Keratinocyte (primary cell): ENCODE data around the gene OTOGL. TPM values are rescaled to one million over a fixed set of nuclear protein-coding genes. Genes with fewer than 3 reads are reported as not detected.

Experiments
- DNase-seq: peaks from one replicate; pipeline ENCODE4 v3.0.0-alpha.2; 2011; ENCODE audit warnings: low read depth, missing footprints, low spot score
- FAIRE-seq: peaks from 2 replicates; lab custom pipeline; 2011; peaks lifted over from hg19 to GRCh38; lab: Jason Lieb, UNC
- H2AFZ ChIP-seq: 2 replicates; pipeline ENCODE4 v1.6.0; 2012; ENCODE audit warnings: low read length, control low read depth, inconsistent platforms; ENCODE audit not compliant: control insufficient read depth
- H3K27ac ChIP-seq: 2 replicates; pipeline ENCODE4 v1.5.1; 2011; ENCODE audit warnings: low read length; ENCODE audit not compliant: control insufficient read depth, insufficient read depth
- H3K27me3 ChIP-seq: 3 replicates; pipeline ENCODE4 v1.6.0; 2011; ENCODE audit warnings: low read length; ENCODE audit not compliant: control insufficient read depth, insufficient read depth; ENCODE audit errors: extremely low read depth
- H3K36me3 ChIP-seq, 2 experiments: 2 replicates in 1 of 2; 3 replicates in 1 of 2; pipeline ENCODE4 v1.5.1; 2011; ENCODE audit warnings: low read length in 2 of 2, mild to moderate bottlenecking in 1 of 2; ENCODE audit not compliant: control insufficient read depth in 2 of 2, insufficient read depth in 2 of 2; ENCODE audit errors: extremely low read depth in 1 of 2
- H3K4me1 ChIP-seq: 3 replicates; pipeline ENCODE4 v1.5.1; 2011; ENCODE audit warnings: low read length; ENCODE audit not compliant: control insufficient read depth, insufficient read depth; ENCODE audit errors: extremely low read depth
- H3K4me2 ChIP-seq: 3 replicates; pipeline ENCODE4 v1.6.0; 2011; ENCODE audit warnings: low read depth, low read length; ENCODE audit not compliant: control insufficient read depth, insufficient read depth; ENCODE audit errors: extremely low read depth
- H3K4me3 ChIP-seq, 3 experiments: fragments of 200-600 bp in 1 of 3; sonication (generic) in 1 of 3; 2 replicates in 2 of 3; 3 replicates in 1 of 3; pipeline ENCODE4 v1.5.1; 2011 to 2016; ENCODE audit warnings: low read length in 3 of 3, mild to moderate bottlenecking in 3 of 3, control low read depth in 2 of 3, inconsistent platforms in 1 of 3, low read depth in 1 of 3, mixed read lengths in 1 of 3, mixed run types in 1 of 3, moderate library complexity in 1 of 3; ENCODE audit not compliant: control insufficient read depth in 2 of 3, insufficient read depth in 2 of 3; ENCODE audit errors: extremely low read depth in 1 of 3
- H3K79me2 ChIP-seq: 2 replicates; pipeline ENCODE4 v1.6.0; 2012; ENCODE audit warnings: low read length; ENCODE audit not compliant: control insufficient read depth, insufficient read depth
- H3K9ac ChIP-seq: 3 replicates; pipeline ENCODE4 v1.6.0; 2011; ENCODE audit warnings: low read length; ENCODE audit not compliant: control insufficient read depth, insufficient read depth; ENCODE audit errors: extremely low read depth
- H3K9me1 ChIP-seq: 3 replicates; pipeline ENCODE4 v1.6.0; 2011; ENCODE audit warnings: low read length; ENCODE audit not compliant: control insufficient read depth, insufficient read depth; ENCODE audit errors: extremely low read depth
- H3K9me3 ChIP-seq: 2 replicates; pipeline ENCODE4 v1.5.1; 2012; ENCODE audit warnings: low read depth, low read length; ENCODE audit not compliant: control insufficient read depth
- H4K20me1 ChIP-seq: 3 replicates; pipeline ENCODE4 v1.6.0; 2011; ENCODE audit warnings: low read length; ENCODE audit not compliant: control insufficient read depth, insufficient read depth; ENCODE audit errors: extremely low read depth
- EZH2 ChIP-seq: IDR thresholded peaks from one replicate; pipeline ENCODE4 v1.6.1; 2012; ENCODE audit warnings: inconsistent platforms, mild to moderate bottlenecking, low read length, moderate library complexity
- dilution Hi-C: fragments of 300-500 bp; cut with MboI; formaldehyde crosslinking; loops from one replicate; pipeline ENCODE4 v1.7.0; 2020; ENCODE audit warnings: low sequenced_read_pairs; ENCODE audit not compliant: extremely low pct_ligation_motif_present
- polyA plus RNA-seq, 5 experiments: library from polyadenylated mRNA; depleted of rRNA in 3 of 5; stranded (reverse) in 3 of 5; stranded (forward) in 1 of 5; unstranded in 1 of 5; fragments of >200 nt; gene quantifications; 1 replicate in 1 of 5; 2 replicates in 3 of 5; 3 replicates in 1 of 5; pipeline versions ENCODE4 v1.2.1 to v1.2.3, GENCODE V29; 2011 to 2012; ENCODE audit warnings: missing spikeins in 2 of 5, low read depth in 1 of 5, low replicate concordance in 1 of 5
- TF ChIP-seq, protein P1 (sequence below), 3 experiments: IDR thresholded peaks in 1 of 3; conservative IDR thresholded peaks in 1 of 3; optimal IDR thresholded peaks in 1 of 3; 2 replicates in 2 of 3; 3 replicates in 1 of 3; pipeline versions ENCODE3 to v1.5.1; 2011; ENCODE audit warnings: low read length in 3 of 3, mild to moderate bottlenecking in 3 of 3, moderate library complexity in 2 of 3, control low read depth in 1 of 3, inconsistent platforms in 1 of 3; ENCODE audit not compliant: insufficient read depth in 2 of 3; ENCODE audit errors: extremely low read depth in 1 of 3

Gene OTOGL
- polyA plus RNA-seq, 1 donor (not counting 4 experiments of a cell fraction or from before 2014, with no cell fraction given), result 0.08 TPM

DNA sequence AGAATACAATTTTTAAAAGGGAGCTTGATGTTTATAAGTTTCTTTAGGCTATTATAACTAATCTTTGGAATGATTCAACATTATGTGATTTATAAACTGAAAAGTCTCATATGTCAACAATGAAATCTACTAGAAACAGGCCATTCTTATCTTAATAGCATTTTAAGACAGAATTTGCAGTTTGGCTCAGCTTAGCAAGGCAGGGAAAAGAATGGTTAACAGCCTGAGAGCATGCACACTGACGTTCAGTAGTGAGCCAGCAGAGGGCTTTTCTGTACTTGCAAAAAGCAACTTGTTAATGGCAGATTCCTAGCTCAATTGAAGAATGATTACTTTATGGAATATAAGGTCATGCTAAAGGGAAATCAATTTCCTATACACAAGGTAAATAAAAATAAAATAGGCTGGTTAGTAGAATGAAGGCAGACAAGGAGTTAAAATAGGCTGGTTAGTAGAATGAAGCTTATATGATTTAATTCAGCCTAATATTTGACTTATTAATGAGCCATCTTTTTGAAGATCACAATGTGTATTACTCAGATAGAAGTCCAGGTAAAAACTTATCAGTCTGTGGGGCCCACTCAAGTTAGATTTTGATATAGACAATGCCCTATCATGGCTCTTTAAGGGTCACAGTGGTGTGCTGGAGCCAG, 95.9 kb downstream of the OTOGL start:
- DNase-seq (peak; percentile 11), FAIRE-seq (peak; percentile 17)
- Histone ChIP-seq H3K36me3 (no peaks in the 10 kb centered on the region), H4K20me1 (no peaks in the 10 kb centered on the region), H3K4me3 (no peak overlapping the region), H2AFZ (no peak overlapping the region), H3K9ac (no peak overlapping the region), H3K79me2 (no peaks in the 10 kb centered on the region), H3K9me3 (no peaks in the 10 kb centered on the region), H3K27ac (no peak overlapping the region), H3K4me2 (no peak overlapping the region), H3K9me1 (no peaks in the 10 kb centered on the region), H3K4me1 (no peaks in the 10 kb centered on the region), H3K27me3 (no peaks in the 10 kb centered on the region)
- dilution Hi-C loops, result no loop called here
- no peak for TF ChIP-seq EZH2
- TF ChIP-seq, protein P1, sequence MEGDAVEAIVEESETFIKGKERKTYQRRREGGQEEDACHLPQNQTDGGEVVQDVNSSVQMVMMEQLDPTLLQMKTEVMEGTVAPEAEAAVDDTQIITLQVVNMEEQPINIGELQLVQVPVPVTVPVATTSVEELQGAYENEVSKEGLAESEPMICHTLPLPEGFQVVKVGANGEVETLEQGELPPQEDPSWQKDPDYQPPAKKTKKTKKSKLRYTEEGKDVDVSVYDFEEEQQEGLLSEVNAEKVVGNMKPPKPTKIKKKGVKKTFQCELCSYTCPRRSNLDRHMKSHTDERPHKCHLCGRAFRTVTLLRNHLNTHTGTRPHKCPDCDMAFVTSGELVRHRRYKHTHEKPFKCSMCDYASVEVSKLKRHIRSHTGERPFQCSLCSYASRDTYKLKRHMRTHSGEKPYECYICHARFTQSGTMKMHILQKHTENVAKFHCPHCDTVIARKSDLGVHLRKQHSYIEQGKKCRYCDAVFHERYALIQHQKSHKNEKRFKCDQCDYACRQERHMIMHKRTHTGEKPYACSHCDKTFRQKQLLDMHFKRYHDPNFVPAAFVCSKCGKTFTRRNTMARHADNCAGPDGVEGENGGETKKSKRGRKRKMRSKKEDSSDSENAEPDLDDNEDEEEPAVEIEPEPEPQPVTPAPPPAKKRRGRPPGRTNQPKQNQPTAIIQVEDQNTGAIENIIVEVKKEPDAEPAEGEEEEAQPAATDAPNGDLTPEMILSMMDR (optimal IDR thresholded peaks at IDR 0.05 in 1 of 3, IDR thresholded peaks at IDR 0.05 in 1 of 3, conservative IDR thresholded peaks at IDR 0.05 in 1 of 3; ENCODE audit: extremely low read depth in 1 of 3, insufficient read depth in 2 of 3, low read length in 3 of 3), result peak; percentile 65 to 73 (median 67)

DNA sequence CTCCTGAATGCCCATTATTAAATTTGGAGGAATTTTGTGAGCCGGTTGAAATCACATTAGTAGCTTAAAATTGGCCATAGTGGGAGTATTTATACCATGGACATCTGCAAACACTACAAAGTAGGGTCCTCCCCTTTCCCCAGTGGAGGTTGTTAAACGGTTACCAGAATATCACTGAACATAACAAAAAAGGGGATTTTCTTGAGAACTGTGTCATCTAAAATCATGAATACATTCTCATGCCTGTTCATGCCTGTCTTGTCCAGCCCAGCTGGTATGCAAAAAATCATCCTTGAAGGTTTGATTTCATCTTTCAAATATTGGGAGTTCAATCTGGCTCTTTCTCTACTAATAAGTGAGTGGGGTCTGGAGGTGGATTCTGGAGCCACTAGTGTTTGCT, 96.4 kb downstream of the OTOGL start:
- FAIRE-seq (no peak), DNase-seq (no peak)
- Histone ChIP-seq H3K36me3 (no peaks in the 10 kb centered on the region), H3K4me1 (no peaks in the 10 kb centered on the region), H3K79me2 (no peaks in the 10 kb centered on the region), H3K9me1 (no peaks in the 10 kb centered on the region), H3K4me3 (no peak overlapping the region), H3K9ac (no peak overlapping the region), H3K27me3 (no peaks in the 10 kb centered on the region), H3K9me3 (no peaks in the 10 kb centered on the region), H3K27ac (no peak overlapping the region), H2AFZ (no peak overlapping the region), H4K20me1 (no peaks in the 10 kb centered on the region), H3K4me2 (no peak overlapping the region)
- dilution Hi-C loops, result no loop called here
- TF ChIP-seq, protein P1 (optimal IDR thresholded peaks at IDR 0.05 in 1 of 3, IDR thresholded peaks at IDR 0.05 in 1 of 3, conservative IDR thresholded peaks at IDR 0.05 in 1 of 3; ENCODE audit: extremely low read depth in 1 of 3, insufficient read depth in 2 of 3, low read length in 3 of 3), result no peak
- TF ChIP-seq EZH2, result no peak
